ENCODE measurements around the gene SLC13A4.
"Not testable (repeated sequence)": the region's sequence is repeated elsewhere in the genome, so short reads cannot be mapped to it uniquely, and the experiment has no call there.

SLC13A4 gene

GRCh38 chr7:135728136-135728669 lies at the start of gene SLC13A4:
Gene SLC13A4 (minus strand): TSS chr7:135728186. CDS start chr7:135727496, 690 bp downstream.
- no peak for DNase-seq
- Mint-ChIP-seq H3K4me1 (no peaks in the 10 kb centered on the region), H3K4me3 (no peak within 1 kb of the TSS), H3K36me3 (ENCODE audit: low read depth) (no peaks in the 10 kb centered on the region), H3K27me3 (no peaks in the 10 kb centered on the region), H3K27ac (no peak within 1 kb of the TSS), H3K9me3 (no peaks in the 10 kb centered on the region)
- ATAC-seq, result no peak

GRCh38 chr7:135775915-135776314 lies 47.9 kb upstream of the SLC13A4 start:
- Mint-ChIP-seq H3K9me3 (peaks cover 16% of the 10 kb centered on the region), H3K27me3 (peaks cover 20% of the 10 kb centered on the region)
- not testable (repeated sequence) for H3K36me3 Mint-ChIP-seq (ENCODE audit: low read depth); DNase-seq; H3K27ac Mint-ChIP-seq; H3K4me3 Mint-ChIP-seq; H3K4me1 Mint-ChIP-seq; ATAC-seq

- Mint-ChIP-seq H3K27ac (no peak overlapping the region), H3K9me3 (peaks cover 16% of the 10 kb centered on the region), H3K27me3 (peaks cover 20% of the 10 kb centered on the region), H3K4me3 (no peak overlapping the region), H3K36me3 (ENCODE audit: low read depth) (no peaks in the 10 kb centered on the region), H3K4me1 (no peaks in the 10 kb centered on the region)
- ATAC-seq, result no peak
- no peak for DNase-seq
Observed at GRCh38 chr7:135775230-135775629, 47.2 kb upstream of the SLC13A4 start.

- Mint-ChIP-seq H3K27me3 (peaks cover 20% of the 10 kb centered on the region), H3K27ac (no peak overlapping the region), H3K36me3 (ENCODE audit: low read depth) (no peaks in the 10 kb centered on the region), H3K4me1 (no peaks in the 10 kb centered on the region), H3K9me3 (peaks cover 16% of the 10 kb centered on the region), H3K4me3 (no peak overlapping the region)
- no peak for ATAC-seq
- no peak for DNase-seq
Observed at GRCh38 chr7:135774284-135774683, 46.3 kb upstream of the SLC13A4 start.

- Mint-ChIP-seq H3K4me1 (no peaks in the 10 kb centered on the region), H3K36me3 (ENCODE audit: low read depth) (no peaks in the 10 kb centered on the region), H3K9me3 (peaks cover 11% of the 10 kb centered on the region), H3K27me3 (peaks cover 12% of the 10 kb centered on the region), H3K27ac (no peak overlapping the region), H3K4me3 (no peak overlapping the region)
- ATAC-seq (no peak), DNase-seq (no peak)
Observed at GRCh38 chr7:135773464-135773863, 45.5 kb upstream of the SLC13A4 start.

- Mint-ChIP-seq H3K4me3 (no peak overlapping the region), H3K4me1 (no peaks in the 10 kb centered on the region), H3K36me3 (ENCODE audit: low read depth) (no peaks in the 10 kb centered on the region), H3K27ac (no peak overlapping the region), H3K9me3 (peaks cover 4% of the 10 kb centered on the region), H3K27me3 (peaks cover 8% of the 10 kb centered on the region)
- DNase-seq (no peak), ATAC-seq (no peak)
Observed at GRCh38 chr7:135772639-135773222, 44.7 kb upstream of the SLC13A4 start.

- Mint-ChIP-seq H3K36me3 (ENCODE audit: low read depth) (no peaks in the 10 kb centered on the region), H3K27me3 (peaks cover 5% of the 10 kb centered on the region), H3K4me1 (no peaks in the 10 kb centered on the region), H3K27ac (no peak overlapping the region), H3K4me3 (no peak overlapping the region), H3K9me3 (no peaks in the 10 kb centered on the region)
- DNase-seq, result no peak
- no peak for ATAC-seq
Observed at GRCh38 chr7:135771961-135772638, 44.1 kb upstream of the SLC13A4 start.

GRCh38 chr7:135771051-135771450 lies 43.1 kb upstream of the SLC13A4 start:
- Mint-ChIP-seq H3K27ac (no peak overlapping the region), H3K4me3 (no peak overlapping the region), H3K4me1 (no peaks in the 10 kb centered on the region), H3K9me3 (no peaks in the 10 kb centered on the region), H3K27me3 (peaks cover 9% of the 10 kb centered on the region), H3K36me3 (ENCODE audit: low read depth) (no peaks in the 10 kb centered on the region)
- ATAC-seq (no peak), DNase-seq (no peak)

GRCh38 chr7:135770139-135770710 lies 42.2 kb upstream of the SLC13A4 start:
- no peak for DNase-seq
- no peaks in the 10 kb centered on the region for H3K4me1 Mint-ChIP-seq
- no peaks in the 10 kb centered on the region for H3K36me3 Mint-ChIP-seq (ENCODE audit: low read depth)

GRCh38 chr7:135769005-135769802 lies 41.2 kb upstream of the SLC13A4 start:
- Mint-ChIP-seq H3K27ac (no peak overlapping the region), H3K4me3 (no peak overlapping the region), H3K9me3 (no peaks in the 10 kb centered on the region), H3K4me1 (no peaks in the 10 kb centered on the region), H3K27me3 (peaks cover 9% of the 10 kb centered on the region), H3K36me3 (ENCODE audit: low read depth) (no peaks in the 10 kb centered on the region)
- DNase-seq (no peak), ATAC-seq (no peak)

More at GRCh38 chr7:135770139-135770710, 42.2 kb upstream of the SLC13A4 start:
- no peak overlapping the region for H3K4me3 Mint-ChIP-seq
- no peaks in the 10 kb centered on the region for H3K9me3 Mint-ChIP-seq
- no peak overlapping the region for H3K27ac Mint-ChIP-seq
- ATAC-seq, result no peak
- peaks cover 9% of the 10 kb centered on the region for H3K27me3 Mint-ChIP-seq

- Mint-ChIP-seq H3K9me3 (no peaks in the 10 kb centered on the region), H3K27ac (no peak overlapping the region), H3K4me3 (no peak overlapping the region), H3K4me1 (no peaks in the 10 kb centered on the region), H3K36me3 (ENCODE audit: low read depth) (no peaks in the 10 kb centered on the region), H3K27me3 (peaks cover 13% of the 10 kb centered on the region)
- DNase-seq (no peak), ATAC-seq (no peak)
Observed at GRCh38 chr7:135768467-135768866, 40.5 kb upstream of the SLC13A4 start.

GRCh38 chr7:135768064-135768463 lies 40.1 kb upstream of the SLC13A4 start:
- H3K36me3 Mint-ChIP-seq (ENCODE audit: low read depth), result no peaks in the 10 kb centered on the region
- peaks cover 13% of the 10 kb centered on the region for H3K27me3 Mint-ChIP-seq
- H3K9me3 Mint-ChIP-seq, result no peaks in the 10 kb centered on the region
- no peaks in the 10 kb centered on the region for H3K4me1 Mint-ChIP-seq
- H3K27ac Mint-ChIP-seq, result no peak overlapping the region
- H3K4me3 Mint-ChIP-seq, result no peak overlapping the region
- no peak for ATAC-seq
- DNase-seq, result no peak

GRCh38 chr7:135763261-135763660 lies 35.3 kb upstream of the SLC13A4 start:
- Mint-ChIP-seq H3K36me3 (ENCODE audit: low read depth) (no peaks in the 10 kb centered on the region), H3K27ac (no peak overlapping the region), H3K4me1 (no peaks in the 10 kb centered on the region), H3K4me3 (no peak overlapping the region), H3K27me3 (peaks cover 23% of the 10 kb centered on the region), H3K9me3 (no peaks in the 10 kb centered on the region)
- DNase-seq (no peak), ATAC-seq (no peak)

GRCh38 chr7:135761751-135762488 lies 33.9 kb upstream of the SLC13A4 start:
- peaks cover 26% of the 10 kb centered on the region for H3K27me3 Mint-ChIP-seq
- H3K36me3 Mint-ChIP-seq (ENCODE audit: low read depth), result no peaks in the 10 kb centered on the region

More at GRCh38 chr7:135761751-135762488, 33.9 kb upstream of the SLC13A4 start:
- DNase-seq (peak; percentile 5), ATAC-seq (peak; percentile 57)
- Mint-ChIP-seq H3K9me3 (no peaks in the 10 kb centered on the region), H3K4me1 (no peaks in the 10 kb centered on the region), H3K27ac (no peak overlapping the region), H3K4me3 (no peak overlapping the region)

Data from activated naive CD8-positive, alpha-beta T cell treated with anti-CD3 and anti-CD28 coated beads, Interleukin-2, amount 50 U/mL, for 24 hours (primary cell).